Endometrial microvascular endothelial cells (primary cell): ENCODE measurements around the gene RAP1GDS1. TPM values are rescaled to one million over a fixed set of nuclear protein-coding genes. Genes with fewer than 3 reads are reported as not detected.

Experiments
- in situ Hi-C: cut with HindIII; loops from 2 replicates; pipeline ENCODE4 v1.10.0; 2017; ENCODE audit warnings: low sequenced_read_pairs, low pct_unique_long_range_greater_than_20kb; ENCODE audit errors: inconsistent ontology term
- total RNA-seq: library from RNA; depleted of rRNA; stranded (reverse); fragments of >200 nt; gene quantifications from one replicate; pipeline ENCODE4 v1.2.3, GENCODE V29; 2015; ENCODE audit errors: inconsistent ontology term

RAP1GDS1 gene, protein sequence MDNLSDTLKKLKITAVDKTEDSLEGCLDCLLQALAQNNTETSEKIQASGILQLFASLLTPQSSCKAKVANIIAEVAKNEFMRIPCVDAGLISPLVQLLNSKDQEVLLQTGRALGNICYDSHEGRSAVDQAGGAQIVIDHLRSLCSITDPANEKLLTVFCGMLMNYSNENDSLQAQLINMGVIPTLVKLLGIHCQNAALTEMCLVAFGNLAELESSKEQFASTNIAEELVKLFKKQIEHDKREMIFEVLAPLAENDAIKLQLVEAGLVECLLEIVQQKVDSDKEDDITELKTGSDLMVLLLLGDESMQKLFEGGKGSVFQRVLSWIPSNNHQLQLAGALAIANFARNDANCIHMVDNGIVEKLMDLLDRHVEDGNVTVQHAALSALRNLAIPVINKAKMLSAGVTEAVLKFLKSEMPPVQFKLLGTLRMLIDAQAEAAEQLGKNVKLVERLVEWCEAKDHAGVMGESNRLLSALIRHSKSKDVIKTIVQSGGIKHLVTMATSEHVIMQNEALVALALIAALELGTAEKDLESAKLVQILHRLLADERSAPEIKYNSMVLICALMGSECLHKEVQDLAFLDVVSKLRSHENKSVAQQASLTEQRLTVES
- 60.5 TPM for total RNA-seq

DNA sequence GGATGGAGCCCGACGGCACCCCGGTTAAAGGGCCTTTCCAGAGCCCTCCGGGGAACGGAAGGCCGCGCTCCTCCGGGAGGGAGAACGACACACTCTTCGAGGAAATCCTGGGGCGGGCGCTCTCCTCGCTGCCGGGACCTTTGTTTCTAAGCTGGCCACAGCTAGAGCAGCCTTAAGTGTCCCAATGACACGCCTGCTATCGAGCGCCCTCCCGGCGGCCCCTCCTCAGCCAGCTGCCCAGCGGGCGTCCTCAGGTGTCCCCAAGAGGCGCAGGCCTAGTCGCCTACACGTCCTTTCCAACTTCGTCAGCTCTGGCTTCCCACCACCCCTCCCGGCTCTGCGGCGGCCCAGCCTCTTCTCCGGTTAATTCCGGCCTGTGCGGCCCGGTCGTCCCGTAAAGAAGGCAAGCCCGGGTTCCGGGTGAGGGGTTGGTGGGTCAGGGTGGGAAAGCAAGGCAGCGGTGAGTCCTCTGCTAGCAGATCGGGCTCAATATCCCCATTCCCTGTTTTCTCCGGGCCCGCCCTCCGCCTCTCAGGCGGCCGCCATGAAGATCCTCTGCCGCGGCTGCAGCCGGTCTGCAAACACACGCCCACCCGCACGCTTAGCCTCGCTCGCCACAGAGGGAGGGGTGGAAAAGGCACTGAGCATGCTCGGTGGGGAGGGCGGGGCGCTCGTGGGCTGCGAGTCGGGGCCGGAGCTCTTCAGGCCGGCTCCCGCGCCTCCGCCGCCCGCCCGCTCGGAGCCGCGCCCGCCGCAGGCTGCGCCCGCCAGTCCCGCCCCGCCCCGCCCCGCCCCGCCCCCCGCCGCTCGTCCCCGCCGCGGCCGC is at the start of gene RAP1GDS1:
Gene RAP1GDS1 (plus strand): TSS at position 806 of the 826 bp plus-strand sequence. CDS start 182 bp downstream, outside the sequence.
- in situ Hi-C loops: no loop called here

DNA sequence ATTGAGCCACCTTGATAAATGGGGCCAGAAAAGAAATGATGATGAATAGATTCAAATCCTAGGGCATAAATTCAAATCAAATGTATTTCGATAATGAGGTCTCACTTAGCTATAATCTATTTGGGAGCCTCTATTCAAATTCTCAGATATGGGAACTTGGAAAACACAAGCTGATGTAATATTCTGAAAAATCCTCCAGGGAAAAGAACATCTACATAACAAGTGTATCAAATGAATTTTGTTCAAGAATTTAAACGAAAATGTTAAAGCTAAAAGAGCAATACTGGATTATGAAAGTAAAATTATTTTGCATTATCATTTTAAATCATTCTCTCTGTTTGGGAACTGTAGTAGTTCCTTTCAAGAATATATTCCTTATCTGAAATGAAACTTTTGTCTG is 38.9 kb upstream of the RAP1GDS1 start:
- in situ Hi-C loops: no loop called here

DNA sequence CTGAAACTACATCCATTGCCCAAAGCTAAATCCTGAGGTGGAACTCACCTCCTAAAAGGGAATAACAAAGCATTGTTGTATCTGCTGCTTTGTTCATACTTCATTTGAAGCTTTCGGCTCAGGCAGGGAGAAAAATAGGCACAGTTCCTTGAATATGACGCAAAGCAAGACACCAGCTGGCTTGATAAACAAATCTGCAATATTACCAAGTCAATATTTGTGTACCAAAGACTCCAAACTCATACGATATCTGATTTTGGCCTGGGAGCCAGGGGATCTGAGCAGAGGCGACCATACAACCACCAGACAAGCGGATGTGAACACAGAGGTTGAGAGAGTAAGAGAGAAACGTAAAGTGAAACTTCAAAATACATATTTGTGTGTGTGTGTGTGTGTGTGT is 34.8 kb upstream of the RAP1GDS1 start:
- in situ Hi-C loops: no loop called here

DNA sequence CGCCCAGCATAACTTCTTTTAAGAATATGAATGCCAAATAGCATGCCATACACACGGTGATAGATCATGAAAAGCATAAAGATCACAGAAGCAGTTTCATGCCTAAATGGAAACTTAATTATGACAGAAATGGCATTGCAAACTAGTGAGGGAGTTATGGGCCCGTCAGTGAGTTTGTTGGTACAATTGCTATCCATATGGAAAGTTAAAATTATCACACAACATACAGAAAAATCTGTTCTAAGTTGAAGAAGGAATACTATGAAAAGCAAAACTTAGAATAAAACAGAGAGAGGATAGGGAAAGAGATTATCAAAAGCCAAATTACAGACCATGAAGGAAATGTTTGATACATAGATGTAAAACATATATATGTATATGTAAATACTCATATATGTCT is 30.2 kb upstream of the RAP1GDS1 start:
- in situ Hi-C loops: no loop called here

DNA sequence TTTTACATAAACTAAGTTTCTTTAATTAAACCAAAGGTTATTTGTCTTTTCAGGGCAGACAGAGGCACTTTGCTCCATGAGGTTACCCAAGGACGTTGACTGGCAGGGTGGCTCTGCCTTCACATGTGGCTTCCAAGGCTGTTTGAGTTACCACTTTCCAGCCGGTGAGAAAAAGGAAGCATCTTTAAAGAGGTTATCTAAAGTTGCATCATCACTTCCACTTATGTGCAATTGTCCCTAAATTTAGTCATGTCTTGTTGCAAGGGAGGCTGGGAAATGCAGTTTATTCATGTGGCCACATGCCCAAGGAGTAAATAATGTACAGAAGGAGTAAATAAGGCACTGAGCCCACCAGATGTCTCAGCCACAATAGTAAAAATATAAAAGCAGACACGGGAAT is 29.0 kb upstream of the RAP1GDS1 start:
- in situ Hi-C loops: no loop called here

DNA sequence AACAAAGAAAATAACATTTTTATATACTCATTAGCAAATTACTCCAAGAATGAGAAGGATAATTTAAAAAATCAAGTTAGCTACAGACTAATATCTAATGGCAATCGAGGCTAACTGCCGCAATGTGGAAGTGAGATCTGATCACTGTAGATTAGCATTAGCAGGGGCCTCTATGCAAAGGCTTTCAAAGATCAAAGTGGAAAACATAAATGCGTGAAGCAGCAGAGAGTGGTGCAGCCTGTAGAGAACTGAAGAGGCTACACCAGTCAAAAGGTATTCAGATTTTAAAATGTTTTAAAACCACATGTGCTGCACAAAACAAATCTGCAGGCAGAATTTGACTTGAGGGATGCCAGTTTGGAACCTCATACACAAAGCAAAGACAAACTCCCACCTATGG is 24.0 kb upstream of the RAP1GDS1 start:
- in situ Hi-C loops: no loop called here

DNA sequence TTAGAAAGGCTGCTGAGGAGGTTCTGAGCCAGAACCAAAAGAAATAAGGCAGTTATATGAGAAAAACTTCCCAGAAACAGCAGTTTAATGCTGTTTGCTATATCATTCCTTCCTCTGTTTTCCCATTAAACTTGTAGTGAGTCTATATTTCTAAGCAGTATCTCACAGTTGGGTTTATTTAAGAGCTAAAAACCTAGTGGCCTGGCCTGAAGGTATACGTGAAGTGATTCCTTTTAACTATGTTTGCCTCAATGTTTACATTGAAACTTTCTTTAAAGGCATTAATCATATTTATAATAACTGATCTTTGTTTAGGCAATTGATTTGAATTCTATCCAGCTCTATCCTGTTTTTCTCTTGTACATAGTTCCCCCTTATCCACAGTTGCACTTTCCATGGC is 19.1 kb upstream of the RAP1GDS1 start:
- in situ Hi-C loops: no loop called here

DNA sequence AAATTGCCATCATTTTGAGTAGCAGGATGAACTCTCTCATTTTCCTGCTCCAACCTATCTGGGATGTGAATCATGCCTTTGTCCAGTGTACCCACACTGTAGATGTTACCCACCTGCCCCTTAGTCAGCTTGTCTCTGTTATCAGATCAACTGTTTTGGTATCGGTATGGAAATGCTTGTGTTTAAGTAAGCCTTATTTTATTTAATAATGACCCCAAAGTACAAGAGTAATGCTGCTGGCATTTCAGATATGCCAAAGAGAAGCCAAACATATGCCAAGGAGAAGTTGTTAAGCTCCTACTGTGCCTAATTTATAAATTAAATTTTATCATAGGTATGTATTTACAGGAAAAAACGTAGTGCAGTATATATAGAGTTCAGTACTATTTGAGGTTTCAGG is 18.6 kb upstream of the RAP1GDS1 start:
- in situ Hi-C loops: no loop called here

DNA sequence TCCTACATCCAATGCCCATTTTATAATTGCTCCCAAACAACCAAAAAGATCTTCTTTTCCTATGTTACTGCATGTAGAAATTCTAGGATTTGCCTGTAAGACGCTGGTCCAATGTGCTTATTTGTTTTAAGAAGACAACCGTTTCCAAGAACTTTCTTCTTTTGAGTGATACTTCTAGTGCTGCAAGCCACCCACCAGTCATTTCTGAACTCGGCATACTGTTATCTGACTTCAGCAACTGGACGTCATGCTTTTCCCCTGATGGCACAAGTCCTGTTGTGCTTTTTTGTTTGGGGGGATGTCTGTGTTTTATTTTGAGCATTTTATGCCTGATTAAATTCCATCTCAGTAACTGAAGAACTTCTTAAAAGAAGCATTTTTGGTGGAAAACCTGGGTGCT is 16.0 kb upstream of the RAP1GDS1 start:
- in situ Hi-C loops: no loop called here

DNA sequence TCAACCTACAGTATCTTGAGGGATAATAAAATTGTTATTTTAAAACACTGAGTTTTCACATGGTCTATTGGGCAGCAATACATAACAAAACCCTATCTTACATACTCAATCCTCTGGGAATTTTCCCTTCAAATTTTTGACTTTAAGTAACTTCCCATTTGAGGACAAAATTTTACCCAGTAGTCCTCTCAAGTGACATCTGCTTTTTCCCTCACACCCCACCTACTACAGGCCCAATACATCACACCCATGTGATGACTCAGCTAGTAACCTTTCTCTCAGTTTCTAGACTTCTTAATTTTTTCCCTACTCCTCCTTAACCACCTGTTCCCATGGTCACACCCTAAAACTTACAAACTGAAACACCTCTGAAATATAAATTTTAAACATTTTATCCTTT is 12.2 kb upstream of the RAP1GDS1 start:
- in situ Hi-C loops: no loop called here

DNA sequence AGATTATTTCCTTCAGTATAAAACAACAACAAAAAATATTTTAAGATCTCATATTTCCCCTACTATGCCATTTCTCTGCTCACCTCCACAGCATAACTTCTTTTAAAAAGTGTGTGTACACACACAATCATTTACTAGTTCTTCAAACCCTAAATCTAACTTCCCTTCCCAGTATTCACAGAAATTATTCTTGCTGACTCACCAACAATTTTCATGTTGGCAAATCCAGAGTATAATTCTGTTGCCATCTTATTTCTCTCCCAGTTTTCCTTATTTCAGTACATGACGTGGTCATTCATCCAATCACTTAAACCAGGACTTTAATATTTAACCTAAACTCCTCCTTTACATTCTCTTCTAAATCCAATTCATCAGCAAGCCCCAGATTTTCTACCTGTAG is 11.4 kb upstream of the RAP1GDS1 start:
- in situ Hi-C loops: no loop called here

DNA sequence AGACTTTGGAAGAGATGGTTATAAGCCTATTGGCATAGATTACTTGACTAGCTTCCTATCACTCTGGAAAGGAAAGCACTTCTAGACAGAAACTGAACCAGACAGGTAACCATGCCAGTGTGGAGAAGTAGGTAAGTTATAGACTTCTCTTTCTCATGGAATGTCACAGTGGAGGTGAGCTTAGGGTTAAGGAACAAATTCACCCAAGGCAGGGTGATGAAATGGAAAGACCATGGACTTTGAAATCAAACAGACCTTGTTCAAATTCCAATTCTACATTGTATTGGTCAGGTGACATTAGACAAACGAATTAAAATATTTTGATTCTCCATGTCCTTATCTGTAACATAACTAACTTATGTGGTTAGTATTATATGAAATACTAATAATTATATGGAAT is 7.7 kb upstream of the RAP1GDS1 start:
- in situ Hi-C loops: no loop called here

DNA sequence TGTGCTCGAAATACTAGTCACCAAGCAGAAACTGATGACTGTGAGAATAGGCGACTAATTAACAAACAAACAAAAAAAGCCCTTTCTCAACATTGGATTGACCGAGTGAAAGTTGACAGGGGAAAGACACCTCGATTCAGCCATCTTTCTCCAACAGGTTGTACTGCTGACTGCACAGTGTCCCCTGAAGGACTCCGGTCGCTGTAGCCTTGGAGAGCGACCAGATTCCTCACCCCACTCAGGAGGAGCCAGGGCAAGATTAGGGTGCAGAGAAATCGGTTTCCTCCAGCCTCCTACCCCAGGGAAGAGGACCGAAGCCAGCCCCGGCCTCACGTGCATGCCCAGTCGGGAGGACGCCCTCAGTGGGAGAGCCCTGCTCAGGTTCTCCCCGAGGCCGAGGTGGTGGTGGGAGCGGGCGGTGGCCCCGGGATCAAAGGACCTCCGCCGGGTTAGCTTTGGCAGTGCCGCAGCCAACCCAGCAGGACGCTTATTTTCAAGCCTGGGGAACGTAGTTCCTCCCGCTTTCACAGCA is 1.1 kb upstream of the RAP1GDS1 start:
- in situ Hi-C loops: no loop called here

DNA sequence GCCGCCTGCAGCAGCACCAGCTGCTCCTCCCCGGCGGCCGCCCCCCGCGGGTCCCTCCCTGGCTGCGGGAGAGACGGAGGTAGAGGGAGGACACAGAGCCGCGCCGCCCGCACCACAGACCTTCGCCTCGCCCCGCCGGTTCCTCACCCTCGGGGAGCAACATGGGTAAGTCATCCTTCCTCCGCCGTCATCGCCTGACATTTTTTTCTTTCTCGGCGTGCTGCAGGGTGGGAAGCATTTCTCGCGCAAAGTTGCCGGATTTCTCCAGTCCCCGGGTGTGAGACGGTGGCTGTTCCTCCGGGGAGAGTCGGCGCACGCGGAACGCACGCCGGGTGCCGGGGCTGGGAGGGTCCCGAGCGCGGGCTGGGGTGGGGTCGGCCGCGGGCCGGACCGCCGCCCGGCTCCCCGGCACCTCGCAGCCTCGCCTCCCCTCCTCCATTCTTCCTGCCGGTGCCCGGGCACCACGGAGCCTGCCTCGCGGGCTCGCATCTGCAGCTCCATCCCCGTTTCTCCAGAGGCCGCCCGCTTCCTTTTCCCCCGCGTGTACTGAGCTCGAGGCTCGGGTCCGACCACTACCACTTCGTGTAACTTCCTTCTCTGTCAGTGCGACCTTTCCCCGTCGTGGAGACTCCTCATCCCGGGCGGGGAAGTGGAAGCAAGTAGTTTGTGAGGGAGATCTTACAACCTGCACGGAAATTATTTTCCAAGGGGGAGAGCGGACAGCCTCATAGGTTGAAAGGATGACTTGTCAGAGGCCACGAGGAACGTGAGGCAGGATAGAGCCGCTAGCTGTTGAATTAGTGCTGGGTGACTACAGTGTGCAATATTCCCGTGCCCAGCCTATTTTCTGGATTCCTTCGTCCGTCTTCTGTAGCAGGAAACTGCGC is 464 bp downstream of the RAP1GDS1 start:
- in situ Hi-C loops: no loop called here

DNA sequence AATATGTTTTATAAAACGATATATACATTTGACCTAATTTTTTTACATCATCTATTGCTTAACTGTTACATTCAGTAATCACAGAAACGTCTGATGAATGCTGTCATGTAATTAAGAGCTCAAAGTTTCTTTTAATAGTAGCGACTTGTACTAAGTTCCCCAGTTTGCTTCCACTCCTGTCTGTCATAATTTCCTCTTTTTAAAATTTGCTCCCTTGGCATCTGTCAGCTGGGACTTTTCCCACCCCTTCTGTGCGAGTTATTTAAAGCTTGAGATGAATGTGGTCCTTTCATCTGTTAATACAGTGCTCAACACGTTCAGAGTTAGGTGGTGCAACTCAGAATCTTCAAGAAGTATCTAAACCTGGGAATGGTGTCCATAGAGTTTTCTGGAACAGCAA is 1.2 kb downstream of the RAP1GDS1 start:
- in situ Hi-C loops: no loop called here

DNA sequence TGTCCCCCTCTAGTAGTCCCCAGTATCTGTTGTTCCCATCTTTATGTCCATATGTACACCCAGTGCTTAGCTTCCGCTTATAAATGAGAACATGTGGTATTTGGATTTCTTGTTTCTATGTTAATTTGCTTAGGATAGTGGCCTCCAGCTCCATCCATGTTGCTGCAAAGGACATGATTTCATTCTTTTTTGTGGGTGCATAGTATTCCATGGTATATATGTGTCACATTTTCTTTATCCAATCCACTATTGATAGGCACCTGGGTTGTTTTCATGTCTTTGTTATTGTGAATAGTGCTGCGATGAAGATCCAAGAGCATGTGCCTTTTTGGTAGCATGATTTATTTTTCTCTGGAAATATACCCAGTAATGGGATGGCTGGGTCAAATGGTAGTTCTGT is 6.3 kb downstream of the RAP1GDS1 start:
- in situ Hi-C loops: no loop called here

DNA sequence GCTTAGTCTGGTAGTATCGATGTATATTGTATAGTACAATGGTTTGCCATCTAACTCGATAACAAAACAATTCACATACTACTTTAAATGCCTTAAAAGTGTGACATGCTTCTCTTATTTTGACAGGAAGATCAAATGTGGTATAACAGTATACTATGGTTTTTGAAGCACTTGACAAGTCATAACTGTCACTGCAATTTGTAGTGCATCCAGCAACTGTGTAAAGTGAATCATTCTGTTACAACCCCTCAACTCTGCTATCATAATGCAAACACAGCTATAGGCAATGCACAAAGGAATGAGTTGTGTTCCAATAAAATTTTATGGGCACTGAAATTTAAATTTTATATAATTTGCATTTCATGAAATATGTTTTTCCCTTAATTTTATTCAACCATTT is 14.0 kb downstream of the RAP1GDS1 start:
- in situ Hi-C loops: no loop called here
